ENCODE measurements around the gene PPP4R4. TPM values are rescaled to one million over a fixed set of nuclear protein-coding genes. Genes with fewer than 3 reads are reported as not detected.

PPP4R4 gene
- polyA plus RNA-seq, 1 donor from 2014 or later: 4.8 TPM

DNA sequence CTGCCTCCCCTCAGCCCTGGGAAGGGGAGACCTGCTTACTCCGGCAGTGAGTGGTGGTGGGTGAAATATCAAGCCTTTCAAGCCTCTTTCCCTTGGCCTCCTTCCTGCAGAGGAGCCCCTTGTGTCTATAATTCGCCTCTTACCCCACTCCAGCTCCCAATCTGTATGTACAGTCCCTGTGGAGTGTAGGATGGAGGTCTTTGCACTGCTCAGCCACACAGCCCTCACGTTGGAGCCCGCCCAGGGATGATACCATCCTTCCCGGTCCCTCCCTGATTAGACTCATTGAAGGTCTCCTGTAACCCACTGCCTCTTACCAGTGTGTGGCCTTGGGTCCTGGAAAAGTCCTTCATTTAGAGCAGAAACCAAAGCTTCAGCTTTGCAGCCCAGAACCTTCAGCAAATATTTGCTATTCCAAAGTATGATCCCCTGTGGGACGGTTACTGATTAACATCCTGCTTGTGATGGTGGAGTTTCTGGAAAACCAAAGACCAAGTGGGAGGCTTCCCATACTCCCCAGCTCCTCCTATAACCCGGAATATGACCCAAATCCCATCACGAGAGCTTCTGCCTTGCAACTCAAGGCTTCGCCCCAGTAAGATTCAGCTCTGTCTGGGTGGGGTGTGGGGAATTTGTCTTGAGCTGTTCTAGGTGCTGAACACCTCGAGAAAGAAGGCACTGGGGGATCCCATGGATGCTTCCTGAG is 118.9 kb downstream of the PPP4R4 start, which contains the start of gene SERPINA10:
Gene SERPINA10, minus strand, starts transcription at position 397 of the 706 bp plus-strand sequence. CDS start 2,675 bp downstream, outside the sequence.
- no peak within 1 kb of the TSS for H3K9ac ChIP-seq (ENCODE audit: low read length)
- H3K79me2 ChIP-seq (replicated peaks; ENCODE audit: insufficient read depth, low read length): no peaks in the 10 kb centered on the region
- H3K9me3 ChIP-seq (ENCODE audit: low read length): no peaks in the 10 kb centered on the region
- TF ChIP-seq EZH2 (IDR thresholded peaks at IDR 0.05; ENCODE audit: borderline replicate concordance, insufficient read depth, low read length, poor library complexity, severe bottlenecking) (no peak), TAF1 (IDR thresholded peaks at IDR 0.05; ENCODE audit: low read depth) (no peak), RAD21 (conservative IDR thresholded peaks at IDR 0.05) (no peak), MXI1 (conservative IDR thresholded peaks at IDR 0.05; ENCODE audit: poor library complexity, severe bottlenecking) (no peak), EP300 (conservative IDR thresholded peaks at IDR 0.05; ENCODE audit: poor library complexity, severe bottlenecking) (no peak), REST (IDR thresholded peaks at IDR 0.05; ENCODE audit: borderline replicate concordance) (no peak), SMC3 (conservative IDR thresholded peaks at IDR 0.05; ENCODE audit: poor library complexity) (no peak), POLR2AphosphoS5 (IDR thresholded peaks at IDR 0.05) (no peak)
- TF ChIP-seq, protein P1, sequence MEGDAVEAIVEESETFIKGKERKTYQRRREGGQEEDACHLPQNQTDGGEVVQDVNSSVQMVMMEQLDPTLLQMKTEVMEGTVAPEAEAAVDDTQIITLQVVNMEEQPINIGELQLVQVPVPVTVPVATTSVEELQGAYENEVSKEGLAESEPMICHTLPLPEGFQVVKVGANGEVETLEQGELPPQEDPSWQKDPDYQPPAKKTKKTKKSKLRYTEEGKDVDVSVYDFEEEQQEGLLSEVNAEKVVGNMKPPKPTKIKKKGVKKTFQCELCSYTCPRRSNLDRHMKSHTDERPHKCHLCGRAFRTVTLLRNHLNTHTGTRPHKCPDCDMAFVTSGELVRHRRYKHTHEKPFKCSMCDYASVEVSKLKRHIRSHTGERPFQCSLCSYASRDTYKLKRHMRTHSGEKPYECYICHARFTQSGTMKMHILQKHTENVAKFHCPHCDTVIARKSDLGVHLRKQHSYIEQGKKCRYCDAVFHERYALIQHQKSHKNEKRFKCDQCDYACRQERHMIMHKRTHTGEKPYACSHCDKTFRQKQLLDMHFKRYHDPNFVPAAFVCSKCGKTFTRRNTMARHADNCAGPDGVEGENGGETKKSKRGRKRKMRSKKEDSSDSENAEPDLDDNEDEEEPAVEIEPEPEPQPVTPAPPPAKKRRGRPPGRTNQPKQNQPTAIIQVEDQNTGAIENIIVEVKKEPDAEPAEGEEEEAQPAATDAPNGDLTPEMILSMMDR (IDR thresholded peaks at IDR 0.05; ENCODE audit: poor library complexity, severe bottlenecking): no peak
- H3K4me2 ChIP-seq (ENCODE audit: low read length): no peak within 1 kb of the TSS
- no peaks in the 10 kb centered on the region for H3K36me3 ChIP-seq (ENCODE audit: insufficient read depth, low read length)
- H3K4me3 ChIP-seq (ENCODE audit: low read length): no peak within 1 kb of the TSS
- no peaks in the 10 kb centered on the region for H4K20me1 ChIP-seq (ENCODE audit: insufficient read depth)
- no peaks in the 10 kb centered on the region for H3F3A ChIP-seq (ENCODE audit: insufficient read depth, low read length, poor library complexity, severe bottlenecking)
- H3K27me3 ChIP-seq (ENCODE audit: insufficient read depth, low read depth, low read length): no peaks in the 10 kb centered on the region
- H3K9me2 ChIP-seq (ENCODE audit: insufficient read depth, low read length): no peaks in the 10 kb centered on the region
- H2AFZ ChIP-seq (ENCODE audit: low read depth, low read length): no peak within 1 kb of the TSS
- H3K27ac ChIP-seq (ENCODE audit: low read length): no peak within 1 kb of the TSS

- no peaks in the 10 kb centered on the region for H3K27me3 ChIP-seq (ENCODE audit: insufficient read depth, low read depth, low read length)
- H3F3A ChIP-seq (ENCODE audit: insufficient read depth, low read length, poor library complexity, severe bottlenecking): no peaks in the 10 kb centered on the region
- TF ChIP-seq EZH2 (IDR thresholded peaks at IDR 0.05; ENCODE audit: borderline replicate concordance, insufficient read depth, low read length, poor library complexity, severe bottlenecking) (no peak), EP300 (conservative IDR thresholded peaks at IDR 0.05; ENCODE audit: poor library complexity, severe bottlenecking) (no peak), TAF1 (IDR thresholded peaks at IDR 0.05; ENCODE audit: low read depth) (no peak), MXI1 (conservative IDR thresholded peaks at IDR 0.05; ENCODE audit: poor library complexity, severe bottlenecking) (no peak), SMC3 (conservative IDR thresholded peaks at IDR 0.05; ENCODE audit: poor library complexity) (no peak), RAD21 (conservative IDR thresholded peaks at IDR 0.05) (no peak), REST (IDR thresholded peaks at IDR 0.05; ENCODE audit: borderline replicate concordance) (no peak), POLR2AphosphoS5 (IDR thresholded peaks at IDR 0.05) (no peak)
- TF ChIP-seq, protein P1 (IDR thresholded peaks at IDR 0.05; ENCODE audit: poor library complexity, severe bottlenecking): no peak
- no peak overlapping the region for H2AFZ ChIP-seq (ENCODE audit: low read depth, low read length)
- no peaks in the 10 kb centered on the region for H4K20me1 ChIP-seq (ENCODE audit: insufficient read depth)
- H3K4me3 ChIP-seq (ENCODE audit: low read length): no peak overlapping the region
- no peak overlapping the region for H3K27ac ChIP-seq (ENCODE audit: low read length)
- no peaks in the 10 kb centered on the region for H3K9me3 ChIP-seq (ENCODE audit: low read length)
- no peaks in the 10 kb centered on the region for H3K9me2 ChIP-seq (ENCODE audit: insufficient read depth, low read length)
- H3K4me2 ChIP-seq (ENCODE audit: low read length): no peak overlapping the region
- no peaks in the 10 kb centered on the region for H3K79me2 ChIP-seq (replicated peaks; ENCODE audit: insufficient read depth, low read length)
- H3K9ac ChIP-seq (ENCODE audit: low read length): no peak overlapping the region
- no peaks in the 10 kb centered on the region for H3K36me3 ChIP-seq (ENCODE audit: insufficient read depth, low read length)
These were observed 119.4 kb downstream of the PPP4R4 start for GRCh38 chr14:94293578-94293924.
